Measurements from ENCODE around the gene NCEH1. TPM values are rescaled to one million over a fixed set of nuclear protein-coding genes. Genes with fewer than 3 reads are reported as not detected.
A peak's percentile ranks its signal among the peaks of the same experiment; 100 is the strongest.

Gene NCEH1
- total RNA-seq, 2 experiments from 2014 or later, result 2.8 to 3.4 TPM

DNA sequence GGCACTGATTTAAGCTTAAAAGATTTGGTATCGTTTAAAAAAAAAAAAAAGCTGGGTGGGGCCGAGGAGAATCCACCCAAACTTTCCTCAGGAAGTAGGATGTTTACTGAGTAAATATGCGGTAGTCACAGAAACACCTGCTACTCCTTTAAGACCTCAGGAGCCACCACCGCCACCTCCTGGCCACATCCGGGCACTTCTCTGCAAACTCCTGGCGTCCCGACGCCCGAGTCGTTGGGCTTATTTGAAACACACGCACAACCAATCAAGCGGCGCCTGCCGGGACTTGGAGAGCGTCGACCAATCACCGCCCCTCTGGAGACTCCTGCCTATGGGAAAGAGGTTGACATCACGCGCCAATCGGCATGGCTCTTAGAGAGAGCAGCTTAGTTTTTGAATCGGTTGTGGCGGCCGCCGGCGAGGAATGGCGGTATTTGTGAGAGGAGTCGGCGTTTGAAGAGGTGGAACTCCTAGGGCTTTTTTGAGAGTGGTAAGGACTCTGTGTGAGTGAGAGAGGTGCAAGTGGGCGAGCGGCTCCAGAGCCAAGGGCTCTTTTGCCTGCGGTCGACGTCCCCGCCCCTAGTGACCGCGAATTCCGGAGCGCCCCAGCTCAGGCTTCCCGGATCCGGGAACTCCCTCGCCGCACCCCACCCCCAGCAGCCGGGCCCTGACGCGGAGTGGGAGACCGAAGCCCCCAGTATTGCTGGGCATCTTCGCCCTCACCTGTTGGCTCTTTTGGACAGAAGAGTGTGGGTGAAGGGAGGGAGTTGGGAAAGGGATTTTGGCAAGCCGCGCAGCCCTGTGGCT is 39.7 kb upstream of the NCEH1 start, which contains the start of gene ECT2:
Gene ECT2, plus strand, starts transcription at position 359 of the 807 bp plus-strand sequence. CDS start 3,805 bp downstream, outside the sequence.
- TF ChIP-seq, protein P1, sequence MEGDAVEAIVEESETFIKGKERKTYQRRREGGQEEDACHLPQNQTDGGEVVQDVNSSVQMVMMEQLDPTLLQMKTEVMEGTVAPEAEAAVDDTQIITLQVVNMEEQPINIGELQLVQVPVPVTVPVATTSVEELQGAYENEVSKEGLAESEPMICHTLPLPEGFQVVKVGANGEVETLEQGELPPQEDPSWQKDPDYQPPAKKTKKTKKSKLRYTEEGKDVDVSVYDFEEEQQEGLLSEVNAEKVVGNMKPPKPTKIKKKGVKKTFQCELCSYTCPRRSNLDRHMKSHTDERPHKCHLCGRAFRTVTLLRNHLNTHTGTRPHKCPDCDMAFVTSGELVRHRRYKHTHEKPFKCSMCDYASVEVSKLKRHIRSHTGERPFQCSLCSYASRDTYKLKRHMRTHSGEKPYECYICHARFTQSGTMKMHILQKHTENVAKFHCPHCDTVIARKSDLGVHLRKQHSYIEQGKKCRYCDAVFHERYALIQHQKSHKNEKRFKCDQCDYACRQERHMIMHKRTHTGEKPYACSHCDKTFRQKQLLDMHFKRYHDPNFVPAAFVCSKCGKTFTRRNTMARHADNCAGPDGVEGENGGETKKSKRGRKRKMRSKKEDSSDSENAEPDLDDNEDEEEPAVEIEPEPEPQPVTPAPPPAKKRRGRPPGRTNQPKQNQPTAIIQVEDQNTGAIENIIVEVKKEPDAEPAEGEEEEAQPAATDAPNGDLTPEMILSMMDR (IDR thresholded peaks at IDR 0.05), result peak; percentile 36

DNA sequence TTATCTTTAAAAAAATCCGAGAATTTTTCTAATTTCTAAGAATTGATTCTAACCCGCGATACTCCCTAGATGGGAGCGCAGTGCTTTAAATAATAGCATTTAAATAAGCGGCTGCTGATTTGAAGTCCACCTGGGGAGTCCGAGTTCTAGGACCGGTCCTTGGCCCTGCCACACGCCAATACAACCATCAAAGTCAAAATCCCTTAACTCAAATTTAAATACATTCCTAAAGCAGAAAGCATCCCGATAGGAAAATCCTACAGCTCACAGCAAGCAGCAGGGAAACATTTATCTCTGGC is 39.2 kb upstream of the NCEH1 start:
- intact Hi-C loops (cut with micrococcal nuclease), result no loop called here
- peaks cover 11% of the 10 kb centered on the region for H3K36me3 Mint-ChIP-seq (ENCODE audit: low read depth)
- POLR2A ChIA-PET, result interaction anchor here (0.6 to 1.4 kb wide), 6 partner anchors 13 to 708 kb away, joined by 3 to 5 read pairs (median 4); partner anchors contain the start of gene NCEH1

More for the DNA sequence above, 39.7 kb upstream of the NCEH1 start, which contains the start of gene ECT2:
- peak; percentile 99 for ATAC-seq
- DNase-seq, result peak; percentile 100
- Mint-ChIP-seq H3K9me3 (no peaks in the 10 kb centered on the region), H3K4me3 (peak within 1 kb of the TSS; percentile 89), H3K36me3 (ENCODE audit: low read depth) (peaks cover 11% of the 10 kb centered on the region), H3K4me1 (ENCODE audit: low read depth) (peaks cover 13% of the 10 kb centered on the region), H3K27me3 (no peaks in the 10 kb centered on the region), H3K27ac (peak within 1 kb of the TSS; percentile 98)
- POLR2A ChIA-PET, result interaction anchor here (0.6 to 1.4 kb wide), 6 partner anchors 13 to 708 kb away, joined by 3 to 5 read pairs (median 4); partner anchors contain the start of gene NCEH1
- CTCF ChIA-PET, result interaction anchor here (0.8 to 3.6 kb wide), 8 partner anchors 20 to 531 kb away, joined by 3 to 13 read pairs (median 4); partner anchors contain the start of gene NCEH1
- intact Hi-C loops (cut with micrococcal nuclease), result no loop called here

DNA sequence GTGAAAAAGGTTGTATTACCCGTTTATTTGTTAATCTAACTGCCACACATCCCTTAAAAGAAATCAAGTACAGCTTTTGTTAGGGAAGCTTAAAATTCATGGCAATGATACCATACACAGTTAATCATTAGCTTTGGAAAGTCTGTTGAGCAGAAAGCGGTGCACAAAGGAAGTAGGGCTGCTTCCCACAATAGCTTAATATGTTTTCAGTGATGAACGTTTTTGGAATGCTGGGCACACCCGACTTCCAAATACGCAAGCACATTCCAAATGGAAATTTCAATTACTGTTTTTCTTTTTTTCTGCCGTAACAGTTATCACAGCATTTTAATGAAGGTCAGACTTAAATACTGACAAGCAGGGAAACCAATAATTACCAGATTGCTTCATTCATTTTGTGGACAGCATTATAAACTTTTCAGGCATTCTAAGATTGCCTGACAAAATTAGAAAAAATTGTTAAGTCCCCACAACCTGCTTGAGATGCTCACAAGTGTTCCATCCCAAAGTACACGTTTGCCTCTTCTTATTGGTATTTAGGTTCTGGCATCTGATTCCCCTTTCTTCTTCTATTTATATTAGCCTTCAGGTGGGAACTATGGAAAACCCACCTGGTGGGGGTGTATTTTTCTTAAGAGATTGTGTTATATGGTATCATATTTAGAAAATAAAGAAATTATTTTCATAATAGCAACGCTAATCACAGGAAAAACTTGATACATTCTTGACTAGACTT is 38.5 kb upstream of the NCEH1 start:
- ATAC-seq (no peak), DNase-seq (no peak)
- peak overlapping the region; percentile 89 for H3K4me3 Mint-ChIP-seq
- H3K27me3 Mint-ChIP-seq, result no peaks in the 10 kb centered on the region
- no peaks in the 10 kb centered on the region for H3K9me3 Mint-ChIP-seq
- peaks cover 11% of the 10 kb centered on the region for H3K36me3 Mint-ChIP-seq (ENCODE audit: low read depth)
- ChIA-PET POLR2A (interaction anchor here (0.9 to 1.4 kb wide), 4 partner anchors 12 to 81 kb away, joined by 3 to 5 read pairs (median 4); partner anchors contain the start of gene NCEH1), CTCF (interaction anchor here (1.2 to 3.6 kb wide), 8 partner anchors 12 to 76 kb away, joined by 3 to 13 read pairs (median 6); partner anchors contain the start of gene NCEH1)
- intact Hi-C loops (cut with micrococcal nuclease), result no loop called here
- TF ChIP-seq, protein P1 (IDR thresholded peaks at IDR 0.05), result no peak
- peaks cover 13% of the 10 kb centered on the region for H3K4me1 Mint-ChIP-seq (ENCODE audit: low read depth)
- H3K27ac Mint-ChIP-seq, result no peak overlapping the region

More for the DNA sequence above, 39.2 kb upstream of the NCEH1 start:
- H3K27ac Mint-ChIP-seq, result peak overlapping the region; percentile 98
- ATAC-seq (no peak), DNase-seq (no peak)
- TF ChIP-seq, protein P1 (IDR thresholded peaks at IDR 0.05), result no peak
- H3K9me3 Mint-ChIP-seq, result no peaks in the 10 kb centered on the region
- H3K4me3 Mint-ChIP-seq, result peak overlapping the region; percentile 89
- CTCF ChIA-PET, result interaction anchor here (1.2 to 3.6 kb wide), 7 partner anchors 21 to 77 kb away, joined by 3 to 13 read pairs (median 5); partner anchors contain the start of gene NCEH1
- H3K27me3 Mint-ChIP-seq, result no peaks in the 10 kb centered on the region
- peaks cover 13% of the 10 kb centered on the region for H3K4me1 Mint-ChIP-seq (ENCODE audit: low read depth)

GRCh38 chr3:172746475-172746874 is 35.6 kb upstream of the NCEH1 start:
- no peak for DNase-seq
- Mint-ChIP-seq H3K27ac (no peak overlapping the region), H3K4me1 (ENCODE audit: low read depth) (peaks cover under 1% of the 10 kb centered on the region), H3K36me3 (ENCODE audit: low read depth) (peaks cover 1% of the 10 kb centered on the region), H3K4me3 (no peak overlapping the region), H3K27me3 (no peaks in the 10 kb centered on the region), H3K9me3 (no peaks in the 10 kb centered on the region)
- TF ChIP-seq, protein P1 (IDR thresholded peaks at IDR 0.05), result no peak
- CTCF ChIA-PET, result interaction anchor here (1.4 kb wide), 1 partner anchor 35 kb away, joined by 3 read pairs; the partner anchor contains the start of gene NCEH1
- ATAC-seq, result no peak
- intact Hi-C loops (cut with micrococcal nuclease), result no loop called here
- POLR2A ChIA-PET, result no interaction called here

Data from activated CD8-positive, alpha-beta T cell treated with anti-CD3 and anti-CD28 coated beads for 36 hours (primary cell).